Vagina (tissue), 2 donors: Measurements from ENCODE around the gene TBL3.

Source experiments
- POLR2AphosphoS5 ChIP-seq, 2 donors: sonication (generic); formaldehyde crosslinking; IDR thresholded peaks; one replicate each; pipeline ENCODE4 v1.9.0; 2017; ENCODE audit warnings: antibody characterized with exemption in 2 of 2, mild to moderate bottlenecking in 2 of 2, low read depth in 1 of 2; ENCODE audit not compliant: insufficient read depth in 1 of 2
- TF ChIP-seq, protein P1 (sequence below), 3 experiments: fragments of 450-650 bp in 2 of 3; fragments of 200-600 bp in 1 of 3; sonication (generic) in 1 of 3; IDR thresholded peaks; one replicate each; pipeline ENCODE4 v1.5.1; 2017 to 2019; ENCODE audit warnings: antibody characterized with exemption in 3 of 3, mild to moderate bottlenecking in 2 of 3, moderate library complexity in 2 of 3

DNA sequence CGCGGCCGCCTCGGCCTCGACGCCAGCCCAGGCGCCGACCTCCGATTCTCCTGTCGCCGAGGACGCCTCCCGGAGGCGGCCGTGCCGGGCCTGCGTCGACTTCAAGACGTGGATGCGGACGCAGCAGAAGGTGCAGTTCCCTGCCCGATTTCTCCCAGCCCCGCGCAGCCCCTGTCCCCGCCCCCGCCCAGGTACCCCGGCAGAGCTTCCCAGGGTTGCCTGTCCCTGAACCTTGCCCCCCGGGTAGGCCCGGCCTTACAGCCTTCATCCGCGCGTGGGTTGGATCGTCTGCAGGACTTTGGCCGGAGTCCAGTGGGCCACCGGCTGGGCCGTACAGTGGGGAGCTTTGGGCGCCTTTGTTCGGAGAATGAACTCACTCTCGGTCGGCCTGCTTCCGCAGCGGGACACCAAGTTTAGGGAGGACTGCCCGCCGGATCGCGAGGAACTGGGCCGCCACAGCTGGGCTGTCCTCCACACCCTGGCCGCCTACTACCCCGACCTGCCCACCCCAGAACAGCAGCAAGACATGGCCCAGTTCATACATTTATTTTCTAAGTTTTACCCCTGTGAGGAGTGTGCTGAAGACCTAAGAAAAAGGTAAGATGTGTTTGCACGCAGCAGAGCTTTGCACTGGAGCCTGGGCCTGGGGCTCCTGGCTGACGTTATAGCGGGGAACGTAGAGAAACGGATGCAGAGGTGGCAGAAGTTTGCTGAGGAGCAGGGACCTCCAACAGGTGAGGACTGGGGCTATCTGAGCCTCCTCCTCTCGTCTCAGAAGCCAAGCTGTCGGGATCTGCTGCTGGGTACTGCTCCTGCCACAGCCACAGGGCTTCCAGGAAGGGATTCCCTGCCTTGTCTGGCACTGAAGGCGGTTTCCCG is 12.7 kb downstream of the TBL3 start:
- TF ChIP-seq, protein P1, sequence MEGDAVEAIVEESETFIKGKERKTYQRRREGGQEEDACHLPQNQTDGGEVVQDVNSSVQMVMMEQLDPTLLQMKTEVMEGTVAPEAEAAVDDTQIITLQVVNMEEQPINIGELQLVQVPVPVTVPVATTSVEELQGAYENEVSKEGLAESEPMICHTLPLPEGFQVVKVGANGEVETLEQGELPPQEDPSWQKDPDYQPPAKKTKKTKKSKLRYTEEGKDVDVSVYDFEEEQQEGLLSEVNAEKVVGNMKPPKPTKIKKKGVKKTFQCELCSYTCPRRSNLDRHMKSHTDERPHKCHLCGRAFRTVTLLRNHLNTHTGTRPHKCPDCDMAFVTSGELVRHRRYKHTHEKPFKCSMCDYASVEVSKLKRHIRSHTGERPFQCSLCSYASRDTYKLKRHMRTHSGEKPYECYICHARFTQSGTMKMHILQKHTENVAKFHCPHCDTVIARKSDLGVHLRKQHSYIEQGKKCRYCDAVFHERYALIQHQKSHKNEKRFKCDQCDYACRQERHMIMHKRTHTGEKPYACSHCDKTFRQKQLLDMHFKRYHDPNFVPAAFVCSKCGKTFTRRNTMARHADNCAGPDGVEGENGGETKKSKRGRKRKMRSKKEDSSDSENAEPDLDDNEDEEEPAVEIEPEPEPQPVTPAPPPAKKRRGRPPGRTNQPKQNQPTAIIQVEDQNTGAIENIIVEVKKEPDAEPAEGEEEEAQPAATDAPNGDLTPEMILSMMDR (IDR thresholded peaks at IDR 0.05): no peak
- TF ChIP-seq POLR2AphosphoS5 (IDR thresholded peaks at IDR 0.05; ENCODE audit: insufficient read depth in 1 of 2, low read depth in 1 of 2): no peak
